Stimulated activated CD8-positive, alpha-beta memory T cell treated with anti-CD3 and anti-CD28 coated beads, Interleukin-15, amount 100 ng/mL, for 24 hours (primary cell): ENCODE data around the gene FGFR3.

ENCODE experiments used
- DNase-seq: peaks from one replicate; pipeline ENCODE4 v3.0.0-alpha.2; 2020; ENCODE audit warnings: low read depth

Gene FGFR3

DNA sequence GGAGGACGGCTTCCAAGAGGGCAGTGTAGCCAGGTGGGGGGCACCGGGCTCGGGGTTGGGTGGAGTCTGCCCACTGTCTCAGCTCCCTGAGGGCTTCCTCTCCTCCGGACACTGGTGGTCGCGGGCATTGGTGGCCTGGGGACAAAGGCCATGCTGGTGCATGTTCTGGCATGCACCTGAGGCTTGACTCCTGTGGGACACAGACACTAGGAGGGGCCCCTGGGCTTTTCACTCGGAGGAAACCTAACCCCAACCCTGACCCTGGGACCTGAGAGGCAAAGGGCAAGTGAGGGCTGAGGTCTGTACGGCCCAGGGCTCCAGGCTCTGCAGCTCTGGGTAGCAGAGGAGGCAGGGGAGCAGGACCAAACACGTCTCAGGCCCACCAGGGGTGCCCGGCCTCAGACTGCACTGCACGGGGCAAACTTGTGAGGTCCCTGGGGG is 22.3 kb upstream of the FGFR3 start:
- DNase-seq = no peak

DNA sequence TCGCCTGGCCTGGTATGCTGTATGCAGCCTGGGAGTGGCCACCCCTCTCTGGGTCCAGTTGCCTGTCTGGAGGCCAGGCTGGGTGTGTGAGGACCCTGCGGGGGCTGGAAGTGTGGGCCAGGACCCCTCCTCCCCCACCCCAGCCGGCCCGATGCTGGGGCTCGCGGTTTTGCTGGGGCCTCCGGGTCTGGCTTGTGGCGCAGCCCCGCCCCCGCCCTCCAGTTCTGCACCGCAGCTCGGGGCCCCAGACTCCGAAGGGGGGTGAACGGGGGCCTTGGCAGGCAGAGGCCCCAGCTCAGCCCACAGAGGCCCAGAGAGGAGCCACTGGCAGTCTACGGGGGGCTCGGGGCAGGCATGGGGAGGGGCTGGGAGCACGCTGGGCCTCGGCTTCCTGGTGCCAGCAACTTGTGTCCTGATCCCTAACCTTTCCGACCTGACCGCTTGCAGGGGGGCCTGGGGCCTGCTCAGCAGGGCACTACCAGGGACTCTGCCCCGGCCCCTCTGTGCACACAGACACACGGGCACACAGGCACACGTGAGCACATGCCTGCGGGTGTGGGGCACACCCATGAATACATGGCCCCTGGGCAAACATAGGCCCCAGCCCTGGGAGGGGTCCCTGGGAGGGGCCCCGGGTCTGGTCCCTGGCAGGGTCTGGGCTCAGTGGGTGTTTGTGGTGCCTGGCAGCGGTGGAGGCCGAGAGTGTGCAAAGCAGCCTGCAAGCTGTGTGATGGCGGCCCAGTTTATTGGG is 21.4 kb upstream of the FGFR3 start:
- DNase-seq = no peak

DNA sequence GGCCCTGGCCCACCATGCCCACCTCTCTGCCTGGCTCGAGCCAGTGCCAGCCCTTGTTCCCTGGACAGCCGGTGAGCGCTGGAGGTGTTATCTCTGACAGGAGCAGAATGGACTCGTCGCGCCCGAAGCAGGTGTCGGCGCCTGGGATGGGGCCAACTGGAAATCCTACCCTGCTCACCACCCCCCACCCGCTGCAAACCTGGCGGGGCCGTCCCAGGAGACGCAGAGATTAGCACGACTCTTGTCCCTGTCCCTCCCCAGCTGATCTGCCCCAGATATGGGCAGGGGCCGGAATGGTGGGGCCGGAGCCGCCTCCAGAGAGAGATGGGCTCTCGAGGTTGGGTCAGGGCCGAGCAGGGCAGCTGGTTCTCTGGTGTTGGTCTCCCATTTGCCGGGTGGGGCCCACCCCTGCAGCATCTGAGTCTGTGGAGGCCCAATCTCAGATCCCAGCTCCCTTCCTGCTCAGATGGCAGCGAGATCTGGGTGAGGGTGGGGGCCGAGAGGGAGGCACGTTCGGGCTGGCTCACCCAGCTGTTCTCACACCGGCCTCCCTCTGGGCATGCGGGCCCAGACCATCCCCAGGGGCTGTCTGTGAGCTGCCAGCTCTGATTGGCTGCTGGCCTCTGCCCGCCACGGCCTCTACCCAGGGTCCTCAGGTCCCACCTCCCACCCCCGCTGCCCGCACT is 20.1 kb upstream of the FGFR3 start:
- DNase-seq = no peak

- DNase-seq = no peak
Measured at GRCh38 chr4:1773754-1774153, 19.3 kb upstream of the FGFR3 start.

DNA sequence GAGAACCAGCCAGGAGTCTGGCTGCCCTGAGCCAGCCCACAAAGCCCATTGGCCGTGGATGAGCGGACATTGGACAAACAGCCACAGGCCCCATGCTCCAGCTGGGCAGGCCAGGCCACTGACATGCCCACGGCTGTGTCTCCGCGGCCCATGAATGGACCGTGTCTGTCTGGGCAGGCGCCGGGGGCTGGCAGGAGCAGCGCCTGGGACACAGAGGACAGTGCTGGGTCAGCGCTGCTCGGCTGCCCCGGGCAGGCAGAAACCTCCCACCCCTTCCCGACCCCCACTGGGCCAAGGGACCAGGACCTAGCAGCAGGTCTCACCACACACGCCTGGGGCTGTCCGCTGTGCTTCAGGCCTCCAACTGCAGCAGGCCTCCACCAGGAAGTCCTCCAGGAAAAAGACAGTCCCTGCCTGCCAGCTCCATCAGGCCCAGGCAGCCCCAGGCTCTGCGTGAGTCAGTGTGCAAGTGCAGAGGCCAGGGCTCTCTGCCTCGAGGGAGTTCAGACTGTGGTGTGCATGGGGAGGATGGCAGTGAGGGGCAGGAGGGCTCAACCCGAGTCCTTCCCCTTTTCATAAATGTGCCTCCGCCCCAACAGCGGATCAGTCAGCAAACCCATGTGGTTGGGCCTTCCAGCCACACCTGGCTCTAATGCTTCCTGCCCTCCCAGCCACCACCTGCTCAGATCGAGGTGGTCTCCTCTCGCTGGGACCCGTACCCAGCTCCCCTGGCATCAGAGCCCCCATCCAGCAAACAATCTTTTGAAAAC is 17.2 kb upstream of the FGFR3 start:
- no peak for DNase-seq

- DNase-seq = no peak
Measured at GRCh38 chr4:1776521-1777161, 16.5 kb upstream of the FGFR3 start.

GRCh38 chr4:1777822-1778641 is 15.1 kb upstream of the FGFR3 start:
- DNase-seq = no peak

GRCh38 chr4:1778642-1779392 is 14.3 kb upstream of the FGFR3 start:
- DNase-seq = no peak

- no peak for DNase-seq
Measured at GRCh38 chr4:1779588-1780382, 13.3 kb upstream of the FGFR3 start.

GRCh38 chr4:1780435-1780834 is 12.7 kb upstream of the FGFR3 start:
- DNase-seq = no peak

DNA sequence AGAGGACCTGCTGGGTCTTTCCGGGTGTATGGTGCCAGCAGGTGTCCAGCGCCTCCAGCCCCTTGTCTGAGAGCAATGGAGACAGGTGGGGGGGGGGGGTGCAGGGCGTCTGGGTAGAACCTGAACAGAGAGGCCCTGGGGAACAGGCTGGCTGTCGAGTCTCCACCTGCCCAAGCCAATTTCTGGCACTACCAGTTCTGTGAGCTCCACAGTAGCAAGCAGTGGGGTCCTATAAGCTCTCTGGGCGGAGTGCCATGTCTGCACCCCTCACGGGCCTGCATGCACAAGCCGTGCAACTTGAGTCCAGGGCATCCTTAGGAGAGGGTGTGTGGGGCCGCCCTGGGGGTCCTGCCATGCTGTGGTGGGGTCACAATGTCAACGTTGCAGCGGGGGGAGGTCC is 10.1 kb upstream of the FGFR3 start:
- no peak for DNase-seq

DNA sequence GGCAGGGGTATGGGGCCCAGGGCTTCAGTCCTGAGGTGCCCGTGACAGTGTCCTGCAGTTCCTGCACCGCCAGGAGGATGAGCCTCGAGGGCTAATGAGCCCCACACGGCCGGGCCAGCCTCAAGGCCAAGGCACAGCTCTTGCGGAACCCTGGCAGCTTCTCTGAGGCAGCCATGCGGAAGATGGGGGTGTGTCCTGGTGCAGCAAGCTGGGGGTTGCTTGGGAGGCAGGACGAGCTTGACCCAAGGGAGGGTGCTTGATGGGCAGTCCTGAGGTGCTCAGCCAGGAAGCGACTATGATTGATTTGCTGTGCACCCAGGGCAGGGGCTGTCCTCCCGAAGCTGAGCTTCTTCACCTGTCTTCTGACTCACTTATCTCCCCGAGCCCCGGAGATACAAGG is 9.1 kb upstream of the FGFR3 start:
- DNase-seq = no peak

- DNase-seq = no peak
Measured at GRCh38 chr4:1784395-1784788, 8.7 kb upstream of the FGFR3 start.

GRCh38 chr4:1784789-1785591 is 8.1 kb upstream of the FGFR3 start:
- DNase-seq = no peak

GRCh38 chr4:1785592-1785991 is 7.5 kb upstream of the FGFR3 start:
- DNase-seq = no peak

GRCh38 chr4:1786544-1787362 is 6.3 kb upstream of the FGFR3 start:
- DNase-seq = no peak

DNA sequence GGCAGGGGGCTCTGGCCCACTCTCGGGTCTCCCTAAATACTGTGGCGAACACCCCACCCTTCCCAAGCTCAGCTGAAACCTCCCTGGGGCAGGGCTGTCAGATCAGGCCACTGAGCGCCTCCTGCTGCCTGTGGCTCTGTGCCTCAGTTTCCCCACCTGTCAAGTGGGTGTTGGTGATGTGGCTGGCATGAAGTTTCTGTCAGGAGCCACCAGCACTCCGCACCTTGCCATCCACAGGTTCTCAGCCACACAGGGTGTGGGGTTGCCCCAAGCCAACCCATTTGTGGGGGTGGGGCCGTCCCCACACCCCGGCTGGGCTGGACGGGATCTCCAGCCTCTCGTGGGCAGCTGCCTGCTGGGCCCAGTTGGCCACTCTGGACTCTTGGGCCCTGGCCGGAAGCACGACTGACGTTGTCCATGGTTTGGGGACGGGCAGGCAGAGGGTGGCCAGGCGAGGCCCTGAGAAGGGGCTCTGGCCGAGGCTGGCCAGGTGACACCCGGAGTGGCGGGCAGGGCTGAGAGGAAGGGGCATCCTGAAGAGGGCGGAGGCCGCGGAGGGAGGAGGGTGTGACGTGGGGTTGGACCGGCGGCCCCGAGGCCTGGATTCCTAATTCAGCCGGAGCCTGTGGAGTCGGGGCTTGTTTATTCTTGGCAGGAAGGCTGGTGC is 5.5 kb upstream of the FGFR3 start:
- no peak for DNase-seq
